ENCODE results near the gene HOMER1.

Gene HOMER1, protein sequence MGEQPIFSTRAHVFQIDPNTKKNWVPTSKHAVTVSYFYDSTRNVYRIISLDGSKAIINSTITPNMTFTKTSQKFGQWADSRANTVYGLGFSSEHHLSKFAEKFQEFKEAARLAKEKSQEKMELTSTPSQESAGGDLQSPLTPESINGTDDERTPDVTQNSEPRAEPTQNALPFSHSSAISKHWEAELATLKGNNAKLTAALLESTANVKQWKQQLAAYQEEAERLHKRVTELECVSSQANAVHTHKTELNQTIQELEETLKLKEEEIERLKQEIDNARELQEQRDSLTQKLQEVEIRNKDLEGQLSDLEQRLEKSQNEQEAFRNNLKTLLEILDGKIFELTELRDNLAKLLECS

GRCh38 chr5:79513704-79514390, at the start of gene HOMER1:
TSS of gene HOMER1 (minus strand) at chr5:79514134. CDS start at chr5:79512774, 1,360 bp downstream.
- DNase-seq (ENCODE audit: low read depth in 2 of 2, low spot score in 1 of 2) = peak; percentile 52 to 65

GRCh38 chr5:79563247-79563590, 49.3 kb upstream of the HOMER1 start:
- no peak for DNase-seq (ENCODE audit: low read depth in 2 of 2, low spot score in 1 of 2)

- no peak for DNase-seq (ENCODE audit: low read depth in 2 of 2, low spot score in 1 of 2)
Observed at GRCh38 chr5:79562351-79563246, 48.7 kb upstream of the HOMER1 start.

- DNase-seq (ENCODE audit: low read depth in 2 of 2, low spot score in 1 of 2) = no peak
Observed at GRCh38 chr5:79561525-79561893, 47.6 kb upstream of the HOMER1 start.

- DNase-seq (ENCODE audit: low read depth in 2 of 2, low spot score in 1 of 2) = no peak
Observed at GRCh38 chr5:79560771-79561524, 47.0 kb upstream of the HOMER1 start.

GRCh38 chr5:79555418-79555817, 41.5 kb upstream of the HOMER1 start:
- no peak for DNase-seq (ENCODE audit: low read depth in 2 of 2, low spot score in 1 of 2)

DNA sequence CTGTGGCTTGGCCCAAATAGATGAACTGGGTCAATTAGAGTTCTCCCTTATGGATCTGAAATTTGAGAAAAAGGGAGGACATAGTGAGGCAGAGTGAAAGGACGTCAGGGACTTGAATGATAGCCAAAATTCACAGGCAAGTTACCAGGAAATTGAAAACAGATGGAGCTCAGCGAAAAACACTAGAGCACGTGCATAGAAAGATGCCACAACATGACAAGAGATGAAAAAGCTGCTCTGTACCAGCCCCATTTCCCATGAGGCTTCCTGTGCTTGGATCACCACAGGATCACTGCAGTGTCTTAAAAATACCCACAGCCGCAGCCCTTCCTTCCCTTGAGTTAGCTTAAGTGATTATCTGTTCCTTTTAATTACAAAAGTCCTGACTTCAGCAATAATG, 39.0 kb upstream of the HOMER1 start:
- DNase-seq (ENCODE audit: low read depth in 2 of 2, low spot score in 1 of 2) = no peak

- no peak for DNase-seq (ENCODE audit: low read depth in 2 of 2, low spot score in 1 of 2)
Observed at GRCh38 chr5:79547982-79548381, 34.0 kb upstream of the HOMER1 start.

DNA sequence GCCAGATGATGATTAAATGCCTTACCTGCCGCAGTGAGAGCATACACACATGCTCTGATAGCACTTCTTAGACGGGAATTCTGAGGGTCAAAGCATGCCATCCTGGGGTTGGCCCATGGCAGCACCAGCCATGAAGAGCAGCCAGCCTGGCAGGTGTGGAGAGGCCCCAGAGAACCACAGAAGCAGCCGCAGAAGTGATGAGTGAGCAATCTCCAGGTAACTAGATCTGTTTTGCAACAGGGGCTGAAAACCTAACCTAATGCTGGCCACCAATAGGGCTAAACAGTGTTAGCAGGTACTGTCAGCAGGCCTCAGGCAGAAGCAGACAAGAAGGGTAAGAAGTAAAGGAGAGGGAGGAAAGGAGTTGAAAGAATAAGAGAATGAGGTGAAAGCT, 33.5 kb upstream of the HOMER1 start:
- no peak for DNase-seq (ENCODE audit: low read depth in 2 of 2, low spot score in 1 of 2)

GRCh38 chr5:79546782-79547428, 33.0 kb upstream of the HOMER1 start:
- no peak for DNase-seq (ENCODE audit: low read depth in 2 of 2, low spot score in 1 of 2)

GRCh38 chr5:79544131-79544530, 30.2 kb upstream of the HOMER1 start:
- no peak for DNase-seq (ENCODE audit: low read depth in 2 of 2, low spot score in 1 of 2)

DNA sequence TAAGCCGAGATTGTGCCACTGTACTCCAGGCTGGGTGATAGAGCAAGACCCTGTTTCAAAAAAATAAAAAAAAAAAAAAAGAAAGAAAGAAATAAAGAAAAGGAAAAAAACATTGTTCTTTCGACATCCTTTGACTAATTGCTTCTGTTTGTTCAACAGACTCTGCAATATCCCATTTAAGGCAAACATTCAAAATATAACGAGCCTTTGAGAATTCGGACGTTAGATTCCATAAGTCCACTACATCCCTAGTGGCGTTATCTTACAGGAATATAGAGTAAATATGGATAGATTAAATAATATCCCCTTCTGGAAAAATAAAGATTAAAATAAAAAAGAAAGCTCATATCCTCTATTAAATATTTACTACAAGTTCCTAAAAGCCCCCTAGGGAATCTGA, 27.0 kb upstream of the HOMER1 start:
- no peak for DNase-seq (ENCODE audit: low read depth in 2 of 2, low spot score in 1 of 2)

GRCh38 chr5:79536193-79536906, 22.4 kb upstream of the HOMER1 start:
- DNase-seq (ENCODE audit: low read depth in 2 of 2, low spot score in 1 of 2) = no peak

DNA sequence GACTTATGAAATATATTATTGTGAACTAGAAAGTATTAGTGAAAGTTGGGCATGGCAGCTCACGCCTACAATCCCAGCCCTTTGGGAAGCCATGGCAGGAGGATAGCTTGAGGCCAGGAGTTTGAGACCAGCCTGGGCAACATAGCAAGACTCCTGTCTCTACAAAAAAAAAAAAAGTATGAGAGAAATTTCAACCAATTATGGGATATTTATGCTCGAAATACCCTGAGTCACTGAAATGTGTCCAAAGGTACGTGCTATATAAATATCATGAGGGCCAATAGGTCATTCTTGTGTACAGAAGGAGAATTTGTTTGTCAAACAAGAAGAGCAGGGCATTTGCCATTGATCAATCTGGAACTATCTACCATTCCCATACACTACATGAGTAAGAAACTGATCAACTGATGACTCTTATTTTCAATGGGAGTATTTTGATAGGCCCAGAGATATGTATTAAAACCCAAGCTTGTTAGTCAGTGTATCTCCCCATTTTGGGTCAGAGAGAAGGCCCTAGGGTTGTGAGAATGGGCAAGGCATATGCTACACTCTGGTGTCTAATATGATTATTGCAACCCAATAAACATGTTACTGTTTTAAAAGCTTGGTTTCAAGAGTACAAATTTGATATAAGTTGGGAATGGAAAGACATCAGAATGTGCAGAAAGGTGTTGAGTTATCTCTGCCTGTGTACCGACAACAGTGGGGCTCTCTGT, 21.7 kb upstream of the HOMER1 start:
- DNase-seq (ENCODE audit: low read depth in 2 of 2, low spot score in 1 of 2) = no peak

- DNase-seq (ENCODE audit: low read depth in 2 of 2, low spot score in 1 of 2) = no peak
Observed at GRCh38 chr5:79529110-79529509, 15.2 kb upstream of the HOMER1 start.

DNA sequence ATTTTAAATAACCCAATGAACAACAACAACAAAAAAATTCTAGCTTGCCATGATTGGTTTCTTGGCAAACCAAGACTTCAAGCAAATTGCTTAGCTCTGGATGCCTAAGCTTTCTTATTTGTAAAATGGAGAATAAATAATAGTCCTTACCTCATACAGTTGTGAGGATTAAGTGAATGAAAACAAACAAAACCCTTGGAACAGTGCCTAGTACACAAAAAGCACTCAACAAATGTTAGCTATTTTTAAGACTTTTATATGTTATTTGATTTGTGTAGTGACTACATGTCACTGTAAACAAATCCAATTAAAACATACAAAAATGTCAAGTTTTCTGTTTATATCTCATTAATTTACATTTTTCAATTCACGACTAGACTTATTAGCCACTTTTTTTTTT, 13.5 kb upstream of the HOMER1 start:
- no peak for DNase-seq (ENCODE audit: low read depth in 2 of 2, low spot score in 1 of 2)

DNA sequence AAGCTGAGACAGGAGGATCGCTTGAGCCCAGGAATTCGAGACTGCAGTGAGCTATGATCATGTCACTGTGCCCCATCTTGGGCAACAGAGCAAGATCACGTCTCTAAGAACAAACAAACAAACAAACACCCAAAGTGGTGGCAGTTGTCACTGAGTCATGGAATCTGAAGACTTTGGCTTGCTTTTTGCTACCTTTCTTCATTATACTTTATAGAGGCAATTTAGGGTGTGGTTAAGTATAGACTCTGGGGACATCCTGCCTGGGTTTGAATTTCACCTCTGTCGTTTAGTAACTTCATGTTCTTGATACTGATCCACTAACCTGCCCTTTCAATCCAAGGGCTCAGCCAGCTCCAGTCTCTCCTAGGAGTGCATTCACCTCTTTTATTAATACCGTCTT, 13.0 kb upstream of the HOMER1 start:
- no peak for DNase-seq (ENCODE audit: low read depth in 2 of 2, low spot score in 1 of 2)

DNA sequence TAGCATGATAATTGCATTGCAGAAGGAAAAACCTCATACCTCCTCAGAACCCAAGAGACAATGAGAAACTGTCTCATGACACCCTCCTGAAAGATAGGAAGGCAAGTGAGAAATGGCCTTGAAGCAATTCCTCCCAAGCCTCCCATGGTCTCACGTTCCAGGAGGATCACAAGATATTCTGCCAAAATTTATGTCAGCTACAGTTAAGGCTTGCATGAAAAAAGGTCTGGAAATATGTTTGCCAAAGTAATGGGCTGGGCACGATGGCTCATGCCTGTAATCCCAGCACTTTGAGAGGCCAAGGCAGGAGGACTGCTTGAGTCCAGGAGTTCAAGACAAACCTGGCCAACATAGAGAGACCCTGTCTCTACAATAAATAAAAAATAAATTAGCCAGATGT, 12.6 kb upstream of the HOMER1 start:
- no peak for DNase-seq (ENCODE audit: low read depth in 2 of 2, low spot score in 1 of 2)

DNA sequence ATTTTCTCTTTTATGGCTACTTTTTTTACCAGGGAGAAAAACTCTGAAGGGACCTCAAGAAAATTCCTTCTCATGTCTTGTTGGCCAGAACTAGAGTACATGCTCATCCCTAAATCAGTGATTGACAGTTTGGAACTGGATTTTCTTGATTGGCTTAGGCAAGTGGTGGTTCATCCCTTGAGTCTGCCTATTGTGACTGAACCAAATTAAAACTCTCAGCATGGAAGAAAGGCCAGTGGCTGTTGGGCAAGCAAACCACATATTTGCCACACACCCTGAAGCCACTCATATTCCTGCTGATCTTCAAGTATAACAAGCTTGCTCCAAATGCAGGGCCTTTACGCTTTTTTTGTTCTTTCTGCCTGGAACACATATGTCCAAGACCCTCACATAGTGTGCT, 7.2 kb upstream of the HOMER1 start:
- DNase-seq (ENCODE audit: low read depth in 2 of 2, low spot score in 1 of 2) = no peak

Data from stimulated activated CD8-positive, alpha-beta memory T cell treated with anti-CD3 and anti-CD28 coated beads, Interleukin-4, amount 100 ng/mL, for 4 hours (primary cell).